T-helper 2 cell (primary cell): ENCODE results near the gene SMIM24.
A peak's percentile ranks its signal among the peaks of the same experiment; 100 is the strongest.
"Not testable (repeated sequence)": the region's sequence is repeated elsewhere in the genome, so short reads cannot be mapped to it uniquely, and the experiment has no call there.

Source experiments
- DNase-seq, 5 experiments: peaks; one replicate each; pipeline versions ENCODE4 v3.0.0 to v3.0.0-alpha.2; 2012 to 2022
- total RNA-seq, 2 donors: gene quantifications; one replicate each; lab custom pipeline; 2026; lab: John Stamatoyannopoulos, UW

The SMIM24 gene
- 0 reads per million in 2 donors for total RNA-seq

GRCh38 chr19:3480383-3481091 is at the start of gene SMIM24:
Gene SMIM24 (minus strand): TSS chr19:3480525. CDS start chr19:3480463, 62 bp downstream.
- no peak for DNase-seq

GRCh38 chr19:3529299-3529698 is 49.0 kb upstream of the SMIM24 start:
- not testable (repeated sequence) for DNase-seq

GRCh38 chr19:3528539-3529211 is 48.4 kb upstream of the SMIM24 start:
- DNase-seq: no peak

- no peak for DNase-seq
Measured at GRCh38 chr19:3528080-3528479, 47.8 kb upstream of the SMIM24 start.

- DNase-seq: no peak
Measured at GRCh38 chr19:3527238-3527910, 47.0 kb upstream of the SMIM24 start.

- no peak for DNase-seq
Measured at GRCh38 chr19:3526507-3527237, 46.3 kb upstream of the SMIM24 start.

- DNase-seq: no peak
Measured at GRCh38 chr19:3524904-3525451, 44.7 kb upstream of the SMIM24 start.

- DNase-seq: no peak
Measured at GRCh38 chr19:3524078-3524842, 43.9 kb upstream of the SMIM24 start.

- no peak for DNase-seq
Measured at GRCh38 chr19:3523361-3524077, 43.2 kb upstream of the SMIM24 start.

- DNase-seq: no peak
Measured at GRCh38 chr19:3522421-3523360, 42.4 kb upstream of the SMIM24 start.

GRCh38 chr19:3521104-3521445 is 40.8 kb upstream of the SMIM24 start:
- DNase-seq: no peak

GRCh38 chr19:3520166-3521103 is 40.1 kb upstream of the SMIM24 start:
- DNase-seq: no peak

GRCh38 chr19:3519126-3519525 is 38.8 kb upstream of the SMIM24 start:
- no peak for DNase-seq

GRCh38 chr19:3518659-3519058 is 38.3 kb upstream of the SMIM24 start:
- no peak for DNase-seq

- DNase-seq: no peak
Measured at GRCh38 chr19:3518255-3518654, 37.9 kb upstream of the SMIM24 start.

- no peak for DNase-seq
Measured at GRCh38 chr19:3517638-3518037, 37.3 kb upstream of the SMIM24 start.

- peak in 3 of 5 experiments; percentile 25 to 87 (median 62) for DNase-seq
Measured at GRCh38 chr19:3516675-3517207, 36.4 kb upstream of the SMIM24 start.

- no peak for DNase-seq
Measured at GRCh38 chr19:3515891-3516422, 35.6 kb upstream of the SMIM24 start.
